ENCODE results near the gene DAB2IP. TPM values are rescaled to one million over a fixed set of nuclear protein-coding genes. Genes with fewer than 3 reads are reported as not detected.

Gene DAB2IP
- polyA plus RNA-seq, 1 donor from 2014 or later: 17.3 TPM

DNA sequence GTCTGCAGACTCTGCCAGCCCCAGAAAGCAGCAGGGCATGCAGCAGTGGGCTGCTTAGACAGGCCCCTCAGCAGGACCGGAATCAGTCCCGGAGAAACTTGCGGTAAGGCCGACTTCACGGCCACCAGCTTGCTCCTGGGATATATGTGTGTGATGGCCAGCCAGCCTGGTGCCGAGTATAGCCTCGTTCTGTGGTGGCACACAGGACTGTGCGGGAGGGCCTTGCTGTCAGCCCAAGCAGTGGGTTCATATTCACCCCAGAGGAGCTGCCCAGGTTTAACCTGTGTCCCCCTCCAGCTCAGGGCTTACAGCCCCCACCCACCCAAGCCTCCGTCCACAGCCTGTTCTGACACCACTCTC, 112.9 kb downstream of the DAB2IP start:
- H3K79me2 ChIP-seq (replicated peaks; ENCODE audit: insufficient read depth, low read length): no peaks in the 10 kb centered on the region
- H3K27ac ChIP-seq (ENCODE audit: low read length): no peak overlapping the region
- peaks cover 3% of the 10 kb centered on the region for H3K36me3 ChIP-seq (ENCODE audit: insufficient read depth, low read length)
- H2AFZ ChIP-seq (ENCODE audit: low read depth, low read length): no peak overlapping the region
- no peaks in the 10 kb centered on the region for H4K20me1 ChIP-seq (ENCODE audit: insufficient read depth)
- no peak overlapping the region for H3K4me3 ChIP-seq (ENCODE audit: low read length)
- TF ChIP-seq EP300 (conservative IDR thresholded peaks at IDR 0.05; ENCODE audit: poor library complexity, severe bottlenecking) (no peak), SMC3 (conservative IDR thresholded peaks at IDR 0.05; ENCODE audit: poor library complexity) (no peak), TAF1 (IDR thresholded peaks at IDR 0.05; ENCODE audit: low read depth) (no peak), RAD21 (conservative IDR thresholded peaks at IDR 0.05) (no peak)
- TF ChIP-seq, protein P1, sequence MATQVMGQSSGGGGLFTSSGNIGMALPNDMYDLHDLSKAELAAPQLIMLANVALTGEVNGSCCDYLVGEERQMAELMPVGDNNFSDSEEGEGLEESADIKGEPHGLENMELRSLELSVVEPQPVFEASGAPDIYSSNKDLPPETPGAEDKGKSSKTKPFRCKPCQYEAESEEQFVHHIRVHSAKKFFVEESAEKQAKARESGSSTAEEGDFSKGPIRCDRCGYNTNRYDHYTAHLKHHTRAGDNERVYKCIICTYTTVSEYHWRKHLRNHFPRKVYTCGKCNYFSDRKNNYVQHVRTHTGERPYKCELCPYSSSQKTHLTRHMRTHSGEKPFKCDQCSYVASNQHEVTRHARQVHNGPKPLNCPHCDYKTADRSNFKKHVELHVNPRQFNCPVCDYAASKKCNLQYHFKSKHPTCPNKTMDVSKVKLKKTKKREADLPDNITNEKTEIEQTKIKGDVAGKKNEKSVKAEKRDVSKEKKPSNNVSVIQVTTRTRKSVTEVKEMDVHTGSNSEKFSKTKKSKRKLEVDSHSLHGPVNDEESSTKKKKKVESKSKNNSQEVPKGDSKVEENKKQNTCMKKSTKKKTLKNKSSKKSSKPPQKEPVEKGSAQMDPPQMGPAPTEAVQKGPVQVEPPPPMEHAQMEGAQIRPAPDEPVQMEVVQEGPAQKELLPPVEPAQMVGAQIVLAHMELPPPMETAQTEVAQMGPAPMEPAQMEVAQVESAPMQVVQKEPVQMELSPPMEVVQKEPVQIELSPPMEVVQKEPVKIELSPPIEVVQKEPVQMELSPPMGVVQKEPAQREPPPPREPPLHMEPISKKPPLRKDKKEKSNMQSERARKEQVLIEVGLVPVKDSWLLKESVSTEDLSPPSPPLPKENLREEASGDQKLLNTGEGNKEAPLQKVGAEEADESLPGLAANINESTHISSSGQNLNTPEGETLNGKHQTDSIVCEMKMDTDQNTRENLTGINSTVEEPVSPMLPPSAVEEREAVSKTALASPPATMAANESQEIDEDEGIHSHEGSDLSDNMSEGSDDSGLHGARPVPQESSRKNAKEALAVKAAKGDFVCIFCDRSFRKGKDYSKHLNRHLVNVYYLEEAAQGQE (IDR thresholded peaks at IDR 0.05; ENCODE audit: borderline replicate concordance): no peak
- no peak overlapping the region for H3K4me2 ChIP-seq (ENCODE audit: low read length)
- H3K9me3 ChIP-seq (ENCODE audit: low read length): no peaks in the 10 kb centered on the region
- H3K27me3 ChIP-seq (ENCODE audit: insufficient read depth, low read depth, low read length): no peaks in the 10 kb centered on the region
- no peak overlapping the region for H3K9ac ChIP-seq (ENCODE audit: low read length)
- no peaks in the 10 kb centered on the region for H3K9me2 ChIP-seq (ENCODE audit: insufficient read depth, low read length)
- H3F3A ChIP-seq (ENCODE audit: insufficient read depth, low read length, poor library complexity, severe bottlenecking): no peaks in the 10 kb centered on the region

DNA sequence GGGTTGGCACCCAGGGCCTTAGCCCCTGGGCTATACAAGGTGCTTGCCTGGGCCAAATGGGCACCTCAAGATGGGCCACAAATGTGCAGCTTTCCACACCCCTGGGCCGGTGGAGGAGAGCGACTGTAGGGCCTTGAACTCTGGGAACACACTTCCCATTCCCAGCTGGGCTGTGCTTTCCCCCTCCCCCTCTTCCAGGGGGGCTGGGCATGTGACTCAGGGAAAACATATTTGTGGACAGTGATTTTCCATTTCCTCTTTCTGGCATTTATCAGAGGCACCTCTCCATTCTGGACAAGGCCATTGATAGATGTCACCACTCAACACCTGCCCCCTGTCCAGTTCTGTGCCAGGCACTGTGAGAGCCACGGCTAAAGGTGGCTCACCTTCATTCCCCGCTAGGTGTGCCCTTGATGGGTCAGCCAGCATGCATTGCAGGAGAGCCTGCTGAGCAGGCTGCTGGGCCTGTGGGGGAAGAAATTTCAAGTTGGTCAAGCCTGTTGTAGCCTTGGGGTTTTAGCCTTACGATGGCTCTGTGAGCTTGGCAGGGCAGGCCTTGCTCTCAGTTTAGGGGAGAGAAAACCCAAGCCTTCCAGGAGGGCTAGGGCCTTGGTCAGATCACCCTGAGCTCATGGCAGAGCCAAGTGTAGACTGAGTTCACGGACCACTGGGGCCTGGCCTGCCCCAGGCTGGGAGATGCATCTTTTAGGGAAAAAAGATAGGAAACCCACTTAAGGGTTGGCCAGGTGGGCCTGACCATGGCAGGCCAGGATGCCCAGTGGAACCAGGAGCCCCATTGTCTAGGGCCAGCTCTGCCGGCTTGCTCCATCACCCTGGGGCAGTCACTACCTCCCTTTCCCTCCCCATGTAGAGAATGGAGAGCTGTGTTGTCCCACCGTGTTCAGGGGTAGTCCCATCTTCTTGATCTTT, 113.9 kb downstream of the DAB2IP start:
- Histone ChIP-seq H4K20me1 (ENCODE audit: insufficient read depth) (no peaks in the 10 kb centered on the region), H3K36me3 (ENCODE audit: insufficient read depth, low read length) (peaks cover under 1% of the 10 kb centered on the region), H3K4me3 (ENCODE audit: low read length) (no peak overlapping the region), H3K27me3 (ENCODE audit: insufficient read depth, low read depth, low read length) (no peaks in the 10 kb centered on the region), H3K9me3 (ENCODE audit: low read length) (no peaks in the 10 kb centered on the region), H3K9ac (ENCODE audit: low read length) (no peak overlapping the region), H3K9me2 (ENCODE audit: insufficient read depth, low read length) (no peaks in the 10 kb centered on the region), H3K27ac (ENCODE audit: low read length) (no peak overlapping the region), H3F3A (ENCODE audit: insufficient read depth, low read length, poor library complexity, severe bottlenecking) (no peaks in the 10 kb centered on the region), H3K79me2 (replicated peaks; ENCODE audit: insufficient read depth, low read length) (no peaks in the 10 kb centered on the region), H2AFZ (ENCODE audit: low read depth, low read length) (no peak overlapping the region), H3K4me2 (ENCODE audit: low read length) (no peak overlapping the region)
- TF ChIP-seq, protein P2, sequence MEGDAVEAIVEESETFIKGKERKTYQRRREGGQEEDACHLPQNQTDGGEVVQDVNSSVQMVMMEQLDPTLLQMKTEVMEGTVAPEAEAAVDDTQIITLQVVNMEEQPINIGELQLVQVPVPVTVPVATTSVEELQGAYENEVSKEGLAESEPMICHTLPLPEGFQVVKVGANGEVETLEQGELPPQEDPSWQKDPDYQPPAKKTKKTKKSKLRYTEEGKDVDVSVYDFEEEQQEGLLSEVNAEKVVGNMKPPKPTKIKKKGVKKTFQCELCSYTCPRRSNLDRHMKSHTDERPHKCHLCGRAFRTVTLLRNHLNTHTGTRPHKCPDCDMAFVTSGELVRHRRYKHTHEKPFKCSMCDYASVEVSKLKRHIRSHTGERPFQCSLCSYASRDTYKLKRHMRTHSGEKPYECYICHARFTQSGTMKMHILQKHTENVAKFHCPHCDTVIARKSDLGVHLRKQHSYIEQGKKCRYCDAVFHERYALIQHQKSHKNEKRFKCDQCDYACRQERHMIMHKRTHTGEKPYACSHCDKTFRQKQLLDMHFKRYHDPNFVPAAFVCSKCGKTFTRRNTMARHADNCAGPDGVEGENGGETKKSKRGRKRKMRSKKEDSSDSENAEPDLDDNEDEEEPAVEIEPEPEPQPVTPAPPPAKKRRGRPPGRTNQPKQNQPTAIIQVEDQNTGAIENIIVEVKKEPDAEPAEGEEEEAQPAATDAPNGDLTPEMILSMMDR (IDR thresholded peaks at IDR 0.05; ENCODE audit: poor library complexity, severe bottlenecking): no peak
- no peak for TF ChIP-seq RAD21 (conservative IDR thresholded peaks at IDR 0.05)
- TF ChIP-seq MXI1 (conservative IDR thresholded peaks at IDR 0.05; ENCODE audit: poor library complexity, severe bottlenecking): no peak
- TF ChIP-seq EZH2 (IDR thresholded peaks at IDR 0.05; ENCODE audit: borderline replicate concordance, insufficient read depth, low read length, poor library complexity, severe bottlenecking): no peak
- TF ChIP-seq EP300 (conservative IDR thresholded peaks at IDR 0.05; ENCODE audit: poor library complexity, severe bottlenecking): no peak
- TF ChIP-seq, protein P1 (IDR thresholded peaks at IDR 0.05; ENCODE audit: borderline replicate concordance): no peak
- TF ChIP-seq POLR2AphosphoS5 (IDR thresholded peaks at IDR 0.05): no peak
- TF ChIP-seq TAF1 (IDR thresholded peaks at IDR 0.05; ENCODE audit: low read depth): no peak
- no peak for TF ChIP-seq SMC3 (conservative IDR thresholded peaks at IDR 0.05; ENCODE audit: poor library complexity)

Data from neural cell (in vitro differentiated cells).